ENCODE measurements around the gene CRYBG3. TPM values are rescaled to one million over a fixed set of nuclear protein-coding genes. Genes with fewer than 3 reads are reported as not detected.

CRYBG3 gene
- total RNA-seq, 1 experiment from 2014 or later = 18.0 TPM

DNA sequence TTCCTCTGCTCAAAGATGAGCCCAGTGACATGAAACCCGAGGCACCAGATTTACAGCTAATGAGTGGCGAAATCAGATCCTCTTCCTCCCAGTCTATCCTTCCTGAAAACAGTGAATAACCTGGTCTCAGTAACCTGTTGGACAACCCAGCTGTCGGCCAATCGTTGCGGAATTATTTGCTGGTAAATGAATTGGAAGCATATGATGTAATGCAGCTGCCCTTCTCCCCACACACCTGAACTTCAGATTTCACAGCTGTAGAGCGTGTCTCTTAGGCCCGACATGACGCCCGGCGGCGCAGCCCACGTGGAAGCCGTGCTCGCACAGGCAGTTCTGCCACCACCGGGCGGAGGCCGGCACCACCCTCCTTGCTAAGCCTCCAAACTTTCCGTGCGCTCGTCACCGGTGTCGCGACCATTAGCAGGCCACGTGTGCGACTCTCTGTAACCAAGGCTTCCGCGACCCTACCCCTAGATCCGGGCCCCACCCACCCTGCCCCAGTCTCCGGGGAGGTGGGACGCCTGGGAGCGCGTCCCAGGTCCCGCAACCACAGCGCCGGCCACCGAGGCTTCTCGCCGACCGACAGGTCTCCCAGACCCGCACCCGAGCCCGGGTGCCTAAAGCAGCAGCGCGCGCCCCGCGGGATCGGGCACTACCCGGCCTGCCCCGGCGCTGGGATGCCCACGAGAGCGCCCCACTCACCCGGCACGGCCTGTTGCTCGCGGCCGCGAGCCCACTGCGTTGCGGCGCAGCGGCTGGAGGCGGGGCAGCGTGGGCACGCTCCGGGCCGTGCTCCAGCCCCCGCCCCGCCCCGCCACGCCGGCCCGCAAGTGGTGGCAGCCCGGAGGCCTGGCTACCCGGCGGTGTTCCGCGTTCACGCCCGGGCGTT lies 150.1 kb downstream of the CRYBG3 start, which contains the start of gene RIOX2:
RIOX2 (minus strand) TSS at position 753 of the 889 bp plus-strand sequence. CDS start 4,838 bp downstream, outside the sequence.
- peak; percentile 84 for DNase-seq (ENCODE audit: low read depth)

- no peak for DNase-seq (ENCODE audit: low read depth)
These were observed 151.2 kb downstream of the CRYBG3 start for GRCh38 chr3:97972976-97973375.

- DNase-seq (ENCODE audit: low read depth) = no peak
These were observed 153.2 kb downstream of the CRYBG3 start for GRCh38 chr3:97974996-97975395.

DNA sequence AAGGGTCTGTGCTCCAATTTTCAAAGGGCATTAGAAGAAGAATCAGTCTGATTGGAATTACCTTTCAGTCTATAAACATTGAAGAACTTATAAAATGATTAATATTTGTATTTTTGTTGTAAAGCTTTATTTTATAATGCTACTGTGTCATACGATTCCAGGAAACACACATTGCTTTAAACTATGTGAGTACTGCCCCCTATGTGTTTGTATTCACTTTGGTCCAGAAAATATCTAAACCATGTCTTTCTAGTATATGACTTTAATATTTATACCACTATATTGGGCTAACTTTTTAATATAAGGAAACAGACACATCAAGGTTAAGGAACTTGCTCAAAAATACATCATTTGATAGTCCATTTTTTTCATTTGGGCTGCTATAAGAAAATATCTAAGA lies 153.7 kb downstream of the CRYBG3 start:
- no peak for DNase-seq (ENCODE audit: low read depth)

GRCh38 chr3:97979610-97980009 lies 157.8 kb downstream of the CRYBG3 start:
- DNase-seq (ENCODE audit: low read depth) = no peak

GRCh38 chr3:97981886-97982285 lies 160.1 kb downstream of the CRYBG3 start:
- DNase-seq (ENCODE audit: low read depth) = no peak

DNA sequence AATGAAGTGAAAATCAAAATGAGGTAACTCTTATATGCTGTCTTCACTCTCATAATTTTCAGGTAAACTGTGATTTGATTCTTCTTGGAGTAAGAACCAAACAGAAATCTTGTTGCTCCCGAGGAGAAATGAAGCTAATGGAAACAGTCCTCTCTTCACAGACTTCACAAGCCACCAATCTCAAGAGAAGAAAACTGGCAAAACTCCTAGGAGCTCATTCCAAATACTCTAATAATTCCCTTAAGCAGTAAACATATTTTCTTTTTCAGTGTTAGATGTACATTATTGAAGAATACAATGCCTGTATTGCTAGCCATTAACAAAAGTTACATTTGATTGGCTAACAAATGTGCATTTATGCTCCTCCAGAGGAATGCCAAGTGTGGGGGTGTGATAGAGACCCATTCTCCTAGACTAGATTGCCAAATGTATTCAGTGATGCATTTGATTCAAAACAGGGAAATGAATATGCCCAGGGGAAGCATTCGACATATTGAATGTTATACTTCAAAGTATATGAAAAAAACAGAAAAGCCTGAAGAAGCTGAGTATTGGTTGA lies 162.2 kb downstream of the CRYBG3 start:
- DNase-seq (ENCODE audit: low read depth) = no peak

DNA sequence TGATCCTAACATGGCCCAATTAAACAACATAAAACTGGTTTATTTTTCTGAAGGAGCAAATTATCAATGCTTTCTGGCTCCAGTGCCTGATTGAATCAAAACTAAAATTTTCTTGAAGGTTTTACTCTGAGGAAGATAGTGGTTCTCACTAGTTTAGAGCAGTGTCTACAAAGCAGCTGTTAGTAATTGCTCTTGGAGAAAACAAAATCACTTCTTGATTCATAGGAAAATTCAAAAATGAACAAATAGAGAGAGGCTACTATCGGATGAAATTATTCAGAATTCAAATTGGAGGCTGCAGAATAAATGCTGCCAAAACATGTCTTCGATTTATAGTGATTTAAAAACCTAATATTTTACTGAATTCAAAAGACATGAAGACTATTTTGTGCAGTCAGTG lies 165.5 kb downstream of the CRYBG3 start:
- DNase-seq (ENCODE audit: low read depth) = no peak

DNA sequence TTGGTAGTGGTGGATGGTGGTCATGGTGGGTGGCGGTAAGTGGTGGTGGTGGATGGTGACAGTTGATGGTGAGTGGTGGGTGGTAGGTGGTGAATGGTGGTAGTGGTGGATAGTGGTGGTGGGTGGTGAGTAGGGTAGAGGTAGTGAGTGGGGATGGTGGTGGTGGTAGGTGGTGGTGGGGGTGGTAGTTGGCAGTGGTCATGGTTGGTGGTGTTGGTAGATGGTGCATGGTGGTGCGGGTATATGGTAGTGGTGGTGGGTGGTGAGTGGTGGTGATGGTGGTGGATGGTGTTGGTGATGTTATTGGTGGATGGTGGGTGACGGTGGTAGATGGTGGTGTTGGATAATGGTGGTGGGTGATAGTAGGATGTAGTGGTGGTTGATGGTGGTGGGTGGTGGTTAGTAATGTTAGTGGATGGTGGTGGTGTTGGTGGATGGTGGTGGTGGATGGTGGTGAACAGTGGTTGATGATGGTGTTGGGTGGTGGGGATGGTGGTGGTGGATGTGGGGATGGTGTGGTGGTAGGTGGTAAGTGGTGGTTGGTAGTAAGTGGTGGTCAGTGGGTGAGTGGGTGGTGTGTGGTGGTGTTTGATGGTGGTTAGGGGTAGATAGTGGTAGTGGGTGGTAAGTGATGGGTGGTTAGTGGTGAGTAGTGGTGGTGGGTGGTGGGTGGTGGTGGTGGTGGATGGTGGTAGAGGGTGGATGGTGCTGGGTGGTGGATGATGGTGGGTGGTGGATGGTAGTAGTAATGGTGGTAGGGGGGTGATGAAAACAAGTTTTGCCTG lies 167.2 kb downstream of the CRYBG3 start:
- no peak for DNase-seq (ENCODE audit: low read depth)

- DNase-seq (ENCODE audit: low read depth) = no peak
These were observed 168.9 kb downstream of the CRYBG3 start for GRCh38 chr3:97990624-97991292.

GRCh38 chr3:97991293-97991682 lies 169.5 kb downstream of the CRYBG3 start:
- no peak for DNase-seq (ENCODE audit: low read depth)

- no peak for DNase-seq (ENCODE audit: low read depth)
These were observed 170.8 kb downstream of the CRYBG3 start for GRCh38 chr3:97992547-97993173.

GRCh38 chr3:97993526-97993925 lies 171.7 kb downstream of the CRYBG3 start:
- DNase-seq (ENCODE audit: low read depth) = no peak

DNA sequence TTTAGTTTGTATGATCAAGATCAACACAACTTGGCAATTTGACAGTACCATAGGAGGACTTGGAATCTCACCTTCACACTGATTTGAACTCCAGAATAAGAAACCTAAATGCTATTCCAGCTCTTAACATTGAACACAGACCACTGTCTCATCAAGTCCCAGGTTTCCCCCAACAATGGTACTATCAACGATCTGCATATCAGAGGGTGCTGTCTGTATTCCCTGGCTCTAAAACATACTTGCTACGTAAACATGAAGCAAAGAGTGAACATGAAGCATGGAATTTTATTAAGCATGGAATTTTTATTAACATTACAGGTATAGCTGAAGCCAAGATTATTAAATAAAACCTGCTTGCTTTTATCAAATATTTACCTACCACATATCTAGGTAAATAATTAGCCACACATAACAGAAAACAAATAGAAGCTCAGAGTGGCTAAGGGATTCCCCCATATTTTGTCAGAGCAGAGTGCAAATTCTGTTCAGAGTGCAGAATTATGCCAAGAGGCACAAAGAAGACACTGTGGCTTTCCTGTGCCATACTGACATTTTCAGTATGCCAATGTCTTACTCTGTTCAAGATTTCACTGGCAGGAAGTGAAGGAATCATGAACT lies 172.6 kb downstream of the CRYBG3 start:
- no peak for DNase-seq (ENCODE audit: low read depth)

Other genes with a start within 250 kb of the CRYBG3 start
- 17.4 and 17.8 TPM in 2 replicates for gene ARL6, start 57.3 kb upstream of the CRYBG3 start, total RNA-seq (2014; rRNA removed; shearing (Covaris generic))
- 35.0 and 35.5 TPM in 2 replicates for gene RIOX2, start 150.4 kb downstream of the CRYBG3 start, total RNA-seq (2014; rRNA removed; shearing (Covaris generic))
- not detected in 2 replicates for gene GABRR3, start 213.3 kb downstream of the CRYBG3 start, total RNA-seq (2014; rRNA removed; shearing (Covaris generic))

Measured in Daoy (cell line).